HCT116 (cell line): Measurements from ENCODE around the gene GCC1. TPM values are rescaled to one million over a fixed set of nuclear protein-coding genes. Genes with fewer than 3 reads are reported as not detected.

Experiments used
- ATAC-seq: fragments of 200-7000 bp; cut with Tn5 transposase; 2 replicates; pipeline ENCODE4 v1.9.1; 2020; ENCODE audit warnings: mild to moderate bottlenecking, moderate library complexity
- BruUV-seq: library from RNA; stranded (reverse); fragments of 400-500 nt; replicated peaks from 2 replicates; lab custom pipeline; 2021; lab: Mats Ljungman, UMichigan
- CTCF ChIA-PET: fragments of 300-600 bp; sonication (Branson Sonifier 250); formaldehyde crosslinking; loops from one replicate; lab custom pipeline; 2021; ENCODE audit warnings: antibody characterized with exemption; lab: Charles Lee
- POLR2A ChIA-PET: fragments of 300-600, 350-600 bp; sonication (Branson Sonifier 250); formaldehyde crosslinking; loops from one replicate; lab custom pipeline; 2021; ENCODE audit warnings: antibody characterized with exemption; lab: Charles Lee
- RAD21 ChIA-PET, 2 experiments: fragments of 300-600 bp; sonication (Branson Sonifier 250); formaldehyde crosslinking; loops; one replicate each; lab custom pipeline; 2023; ENCODE audit warnings: low total read pairs in 2 of 2; ENCODE audit not compliant: uncharacterized antibody in 2 of 2, unreplicated experiment in 2 of 2, low non-redundant PET in 1 of 2; lab: Charles Lee
- DNase-seq: peaks from one replicate; pipeline ENCODE4 v3.0.0-alpha.2; 2010; ENCODE audit warnings: low read depth, low spot score
- H2AFZ ChIP-seq: fragments of 200-600 bp; shearing (Covaris generic), sonication (generic); 2 replicates; pipeline ENCODE4 v1.6.1; 2017; ENCODE audit warnings: low read depth, mixed run types, mixed read lengths, antibody characterized with exemption, low read length; ENCODE audit not compliant: poor library complexity, severe bottlenecking
- H3K27ac ChIP-seq: 2 replicates; pipeline ENCODE4 v1.5.1; 2012; ENCODE audit warnings: low read depth, low read length
- H3K27me3 ChIP-seq: fragments of 200-600 bp; sonication (generic); 2 replicates; pipeline ENCODE4 v1.6.1; 2016; ENCODE audit warnings: mixed run types, low read length, mixed read lengths; ENCODE audit not compliant: insufficient read depth
- H3K36me3 ChIP-seq, 2 experiments: fragments of 200-500 bp in 1 of 2; fragments of 200-600 bp in 1 of 2; sonication (Bioruptor generic) in 1 of 2; sonication (generic) in 1 of 2; 2 replicates each; pipeline versions ENCODE4 v1.5.1 to v1.6.1; 2014 to 2016; ENCODE audit warnings: low read length in 2 of 2, inconsistent platforms in 1 of 2, mixed read lengths in 1 of 2, mixed run types in 1 of 2; ENCODE audit not compliant: insufficient read depth in 2 of 2, control insufficient read depth in 1 of 2
- H3K4me1 ChIP-seq, 2 experiments: fragments of 200-600 bp in 1 of 2; sonication (generic) in 1 of 2; 2 replicates each; pipeline versions ENCODE4 v1.5.1 to v1.6.1; 2012 to 2017; ENCODE audit warnings: low read length in 2 of 2, inconsistent platforms in 1 of 2, mild to moderate bottlenecking in 1 of 2, mixed read lengths in 1 of 2, mixed run types in 1 of 2, moderate library complexity in 1 of 2; ENCODE audit not compliant: insufficient read depth in 2 of 2, control insufficient read depth in 1 of 2
- H3K4me2 ChIP-seq: fragments of 200-600 bp; sonication (generic); 2 replicates; pipeline ENCODE4 v1.6.1; 2017; ENCODE audit warnings: mixed run types, low read length, mixed read lengths
- H3K4me3 ChIP-seq, 2 experiments: fragments of 200-600 bp in 1 of 2; sonication (generic) in 1 of 2; replicated peaks in 1 of 2; 2 replicates each; pipeline ENCODE4 v1.5.1; 2011 to 2016; ENCODE audit warnings: low read length in 2 of 2, control low read depth in 1 of 2, low read depth in 1 of 2, mild to moderate bottlenecking in 1 of 2, mixed read lengths in 1 of 2, mixed run types in 1 of 2
- H3K79me2 ChIP-seq: fragments of 200-600 bp; sonication (generic); 2 replicates; pipeline ENCODE4 v1.6.1; 2017; ENCODE audit warnings: mild to moderate bottlenecking, mixed run types, low read length, moderate library complexity, mixed read lengths; ENCODE audit not compliant: insufficient read depth
- H3K9ac ChIP-seq: fragments of 200-600 bp; sonication (generic); 2 replicates; pipeline ENCODE4 v1.6.1; 2016; ENCODE audit warnings: low read length, mixed read lengths
- H3K9me2 ChIP-seq: fragments of 200-600 bp; sonication (generic), shearing (Covaris generic); 2 replicates; pipeline ENCODE4 v1.6.1; 2017; ENCODE audit warnings: mixed run types, mild to moderate bottlenecking, moderate library complexity; ENCODE audit not compliant: insufficient read depth
- H3K9me3 ChIP-seq, 2 experiments: fragments of 200-500 bp in 1 of 2; fragments of 200-600 bp in 1 of 2; sonication (Bioruptor generic) in 1 of 2; sonication (generic) in 1 of 2; 2 replicates each; pipeline ENCODE4 v1.6.1; 2014 to 2017; ENCODE audit warnings: low read length in 2 of 2, mixed read lengths in 2 of 2, inconsistent platforms in 1 of 2, low read depth in 1 of 2, mild to moderate bottlenecking in 1 of 2, mixed run types in 1 of 2, moderate library complexity in 1 of 2; ENCODE audit not compliant: control insufficient read depth in 1 of 2, insufficient read depth in 1 of 2
- H4K20me1 ChIP-seq: fragments of 200-600 bp; sonication (generic), shearing (Covaris generic); 2 replicates; pipeline ENCODE4 v1.6.1; 2017; ENCODE audit warnings: mixed run types, mild to moderate bottlenecking, moderate library complexity; ENCODE audit not compliant: insufficient read depth
- CEBPB ChIP-seq: IDR thresholded peaks from 2 replicates; pipeline ENCODE4 v1.6.1; 2012; ENCODE audit warnings: low read depth
- JUND ChIP-seq: IDR thresholded peaks from 2 replicates; pipeline ENCODE4 v1.6.1; 2012
- TCF7L2 ChIP-seq: IDR thresholded peaks from 2 replicates; pipeline ENCODE4 v1.7.0; 2011; ENCODE audit warnings: borderline replicate concordance, inconsistent platforms; ENCODE audit not compliant: insufficient read depth, insufficient read length; ENCODE audit errors: extremely low read depth
- intact Hi-C: fragments of 100-400 bp; cut with micrococcal nuclease; formaldehyde crosslinking; loops from 2 replicates; pipeline ENCODE4 v1.10.0; 2022
- total RNA-seq: library from RNA; stranded (reverse); gene quantifications from one replicate; pipeline ENCODE4 v1.2.1, GENCODE V29; 2021; ENCODE audit not compliant: unreplicated experiment
- TF ChIP-seq, protein P1 (sequence below): IDR thresholded peaks from 2 replicates; pipeline ENCODE4 v1.6.1; 2012

Gene GCC1
- total RNA-seq, 1 experiment from 2014 or later, result 17.9 TPM

DNA sequence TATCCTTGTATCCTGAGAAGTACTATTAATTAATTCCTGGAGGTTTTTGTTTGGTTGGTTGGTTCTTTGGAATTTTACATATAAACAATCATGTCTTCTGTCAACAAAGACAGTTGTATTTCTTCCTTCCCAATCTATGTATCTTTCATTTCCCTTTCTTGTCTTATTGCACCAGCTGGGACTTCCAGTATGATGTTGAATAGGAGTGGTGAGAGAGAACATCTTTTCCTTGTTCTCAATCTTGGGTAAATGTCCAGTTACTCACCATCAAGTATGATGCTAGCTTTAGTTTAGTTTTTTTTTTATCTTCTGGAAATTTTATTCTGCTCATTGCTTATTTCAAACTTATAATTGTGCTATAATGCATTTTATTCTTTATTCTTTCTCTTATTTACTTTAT lies 39.9 kb upstream of the GCC1 start:
- Histone ChIP-seq H3K27ac (no peak overlapping the region), H3K79me2 (no peaks in the 10 kb centered on the region), H3K9me3 (no peaks in the 10 kb centered on the region), H3K9ac (no peak overlapping the region), H3K36me3 (no peaks in the 10 kb centered on the region), H3K4me2 (no peak overlapping the region), H3K9me2 (no peaks in the 10 kb centered on the region), H2AFZ (no peak overlapping the region), H3K4me1 (peaks cover 2 to 9% of the 10 kb centered on the region in 2 experiments; a peak in 2 of 4 replicates), H3K4me3 (no peak overlapping the region), H3K27me3 (peaks cover 31% of the 10 kb centered on the region), H4K20me1 (no peaks in the 10 kb centered on the region)
- ChIA-PET RAD21 (no interaction called here), POLR2A (no interaction called here), CTCF (interaction anchor here (1.0 kb wide), 1 partner anchor 14 kb away, joined by 3 read pairs; no protein-coding TSS in a partner anchor)
- ATAC-seq (no peak), DNase-seq (no peak)
- intact Hi-C loops, result no loop called here
- no peak for TF ChIP-seq CEBPB
- no TSS peak for BruUV-seq

DNA sequence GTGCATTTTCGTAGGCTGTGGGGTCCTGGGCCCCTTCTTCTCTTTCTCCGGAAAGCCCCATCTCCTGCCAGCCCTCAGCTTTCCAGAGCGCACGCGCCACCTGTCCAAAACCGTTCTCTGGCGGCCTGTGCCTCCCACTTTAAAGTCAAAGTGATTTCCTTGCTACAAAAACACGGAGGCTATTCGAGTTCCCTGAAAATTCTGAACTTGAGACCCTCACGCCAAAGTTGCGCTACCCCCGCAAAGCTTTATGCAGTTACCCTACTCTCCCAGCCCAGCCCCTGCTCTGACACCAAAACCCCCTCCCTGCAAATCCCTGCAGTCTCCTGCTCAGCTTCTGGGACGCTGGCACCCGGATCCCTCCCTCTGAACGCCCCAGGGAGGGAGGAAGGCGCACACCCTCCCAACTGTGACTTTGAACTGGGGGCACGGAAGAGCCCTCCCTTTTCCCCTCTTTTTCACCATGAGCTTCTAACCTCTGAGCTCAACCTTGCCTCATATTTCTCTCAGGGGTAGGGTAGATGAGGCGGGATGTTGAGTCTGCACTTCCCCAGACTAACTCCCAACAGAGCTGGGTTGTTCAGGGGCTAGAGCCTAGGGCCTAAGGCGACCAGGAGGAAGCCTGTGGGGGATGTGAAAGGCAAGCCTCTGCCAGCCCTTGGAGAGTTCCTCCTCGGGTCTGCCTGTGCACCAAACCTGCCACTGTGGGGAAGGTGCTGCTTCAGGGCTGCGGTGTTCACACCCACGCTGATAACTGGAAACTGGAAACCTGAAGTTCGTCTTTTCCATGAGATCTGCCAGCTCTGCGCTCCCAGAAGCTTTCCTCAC lies 35.2 kb upstream of the GCC1 start:
- POLR2A ChIA-PET, result no interaction called here
- 0 out of 2 replicates have a peak, but pooled peaks have one; percentile 40 for ATAC-seq
- H3K27ac ChIP-seq, result no peak overlapping the region
- H3K36me3 ChIP-seq, result no peaks in the 10 kb centered on the region
- H3K9ac ChIP-seq, result no peak overlapping the region
- RAD21 ChIA-PET, result no interaction called here
- intact Hi-C loops, result no loop called here
- no TSS peak for BruUV-seq
- CTCF ChIA-PET, result interaction anchor here (1.2 kb wide), 2 partner anchors 8 to 10 kb away, joined by 3 read pairs; no protein-coding TSS in a partner anchor
- H3K27me3 ChIP-seq, result peaks cover 78% of the 10 kb centered on the region
- H3K4me3 ChIP-seq, result no peak overlapping the region
- H3K79me2 ChIP-seq, result no peaks in the 10 kb centered on the region
- no peak for TF ChIP-seq JUND
- TF ChIP-seq, protein P1, sequence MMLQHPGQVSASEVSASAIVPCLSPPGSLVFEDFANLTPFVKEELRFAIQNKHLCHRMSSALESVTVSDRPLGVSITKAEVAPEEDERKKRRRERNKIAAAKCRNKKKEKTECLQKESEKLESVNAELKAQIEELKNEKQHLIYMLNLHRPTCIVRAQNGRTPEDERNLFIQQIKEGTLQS, result no peak
- TF ChIP-seq TCF7L2, result no peak
- TF ChIP-seq, all 23 proteins: peak for 0
- no peak for DNase-seq
- Histone ChIP-seq H2AFZ (no peak overlapping the region), H3K4me1 (no peaks in the 10 kb centered on the region), H3K9me2 (no peaks in the 10 kb centered on the region), H4K20me1 (no peaks in the 10 kb centered on the region), H3K9me3 (no peaks in the 10 kb centered on the region), H3K4me2 (no peak overlapping the region)
